A549 treated with GW870086 at 1 μM for 4 hours (cell line): ENCODE measurements around the gene PMM1. TPM values are rescaled to one million over a fixed set of nuclear protein-coding genes. Genes with fewer than 3 reads are reported as not detected.

ENCODE experiments used
- total RNA-seq: library from RNA; stranded (reverse); fragments of 200-300 nt; extraction: Qiagen RNA extraction; gene quantifications from 5 replicates; pipeline ENCODE4 v1.2.3, GENCODE V29; 2022; ENCODE audit warnings: low read depth

PMM1 gene
- 26.2 to 33.4 TPM (median 29.9 TPM) in 5 replicates for total RNA-seq

GRCh38 chr22:41589391-41590241 is at the start of gene PMM1:
Gene PMM1, minus strand, starts transcription at chr22:41589840. Its CDS starts 35 bp downstream, at chr22:41589805.

GRCh38 chr22:41621099-41621910 is 31.7 kb upstream of the PMM1 start, which contains the start of gene XRCC6:
Gene XRCC6, plus strand, starts transcription at chr22:41621295. Its CDS starts 710 bp downstream, at chr22:41622005.

GRCh38 chr22:41620589-41621098 is 31.0 kb upstream of the PMM1 start, which contains the start of gene DESI1:
Gene DESI1, minus strand, starts transcription at chr22:41621043. Its CDS starts 204 bp downstream, at chr22:41620839.

GRCh38 chr22:41543854-41544670 is 45.6 kb downstream of the PMM1 start, which contains the start of gene POLR3H:
Gene POLR3H, minus strand, starts transcription at chr22:41544470. Its CDS starts 369 bp downstream, at chr22:41544101.

Other genes starting within 250 kb of the PMM1 start
- gene TEF, start 207.9 kb downstream of the PMM1 start, total RNA-seq: 0.80 to 1.5 TPM (median 1.2 TPM) in 5 replicates
- 20.7 to 23.9 TPM (median 22.9 TPM) in 5 replicates for gene TOB2, start 143.0 kb downstream of the PMM1 start, total RNA-seq
- 62.3 to 79.0 TPM (median 63.0 TPM) in 5 replicates for gene PHF5A, start 121.1 kb downstream of the PMM1 start, total RNA-seq
- 45.2 to 50.7 TPM (median 49.2 TPM) in 5 replicates for gene ACO2, start 120.7 kb downstream of the PMM1 start, total RNA-seq
- gene POLR3H, start 45.4 kb downstream of the PMM1 start, total RNA-seq: 24.6 to 44.1 TPM (median 40.1 TPM) in 5 replicates
- 2.2 to 3.6 TPM (median 2.6 TPM) in 5 replicates for gene CSDC2, start 28.8 kb downstream of the PMM1 start, total RNA-seq
- gene DESI1, start 31.2 kb upstream of the PMM1 start, total RNA-seq: 14.4 to 17.3 TPM (median 16.4 TPM) in 5 replicates
- 289 to 324 TPM (median 313 TPM) in 5 replicates for gene XRCC6, start 31.5 kb upstream of the PMM1 start, total RNA-seq
- gene SNU13, start 99.0 kb upstream of the PMM1 start, total RNA-seq: 94.1 to 221 TPM (median 182 TPM) in 5 replicates
- 0.53 TPM in 1 of 5 replicates, not detected in the others for gene MEI1, start 109.7 kb upstream of the PMM1 start, total RNA-seq
- gene CCDC134, start 210.8 kb upstream of the PMM1 start, total RNA-seq: 3.2 to 3.7 TPM (median 3.5 TPM) in 5 replicates
- gene SREBF2, start 243.3 kb upstream of the PMM1 start, total RNA-seq: 22.8 to 31.3 TPM (median 29.8 TPM) in 5 replicates